Mesenteric fat pad (tissue), 1 donor: ENCODE measurements around the gene RTL3. TPM values are rescaled to one million over a fixed set of nuclear protein-coding genes. Genes with fewer than 3 reads are reported as not detected.
"Not testable (repeated sequence)": the region's sequence is repeated elsewhere in the genome, so short reads cannot be mapped to it uniquely, and the experiment has no call there.

Experiments used
- DNase-seq: peaks from one replicate; pipeline ENCODE4 v3.0.0-alpha.2; 2020; ENCODE audit warnings: low spot score
- long read RNA-seq: library from polyadenylated mRNA; unstranded; transcript quantifications from one replicate; pipeline ENCODE4 v2.0.0, GENCODE V29; 2020
- total RNA-seq: library from RNA; stranded (reverse); fragmentation: NEBNext Ultra II Directional; extraction: Animal tissue kit (Norgen Biotek cat#: 25700); gene quantifications from one replicate; pipeline ENCODE4 v1.2.1, GENCODE V29; 2021
- donor health status: DM: yes; HTN: yes; CAD: no.

RTL3 gene
- not detected for total RNA-seq
- long read RNA-seq = 0 reads

- no peak for DNase-seq
Observed at GRCh38 chrX:78658845-78659744, at the start of gene RTL3. Gene RTL3 (minus strand): TSS chrX:78659328. CDS start chrX:78658420, 908 bp downstream.

GRCh38 chrX:78708816-78709215 lies 49.7 kb upstream of the RTL3 start:
- DNase-seq = no peak

- DNase-seq = no peak
Observed at GRCh38 chrX:78708262-78708661, 49.1 kb upstream of the RTL3 start.

- DNase-seq = no peak
Observed at GRCh38 chrX:78706071-78706470, 46.9 kb upstream of the RTL3 start.

- no peak for DNase-seq
Observed at GRCh38 chrX:78693536-78693935, 34.4 kb upstream of the RTL3 start.

- DNase-seq = no peak
Observed at GRCh38 chrX:78693012-78693411, 33.9 kb upstream of the RTL3 start.

- no peak for DNase-seq
Observed at GRCh38 chrX:78687586-78687985, 28.5 kb upstream of the RTL3 start.

- no peak for DNase-seq
Observed at GRCh38 chrX:78673246-78673645, 14.1 kb upstream of the RTL3 start.

- DNase-seq = no peak
Observed at GRCh38 chrX:78665342-78665741, 6.2 kb upstream of the RTL3 start.

- no peak for DNase-seq
Observed at GRCh38 chrX:78661836-78662235, 2.7 kb upstream of the RTL3 start.

GRCh38 chrX:78659955-78660354 lies 827 bp upstream of the RTL3 start:
- no peak for DNase-seq

- DNase-seq = no peak
Observed at GRCh38 chrX:78658414-78658813, 714 bp downstream of the RTL3 start.

GRCh38 chrX:78655642-78656041 lies 3.5 kb downstream of the RTL3 start:
- DNase-seq = no peak

- DNase-seq = no peak
Observed at GRCh38 chrX:78653118-78653822, 5.9 kb downstream of the RTL3 start.

GRCh38 chrX:78650906-78651437 lies 8.2 kb downstream of the RTL3 start:
- no peak for DNase-seq

GRCh38 chrX:78643874-78644273 lies 15.3 kb downstream of the RTL3 start:
- DNase-seq = no peak

- DNase-seq = no peak
Observed at GRCh38 chrX:78643096-78643495, 16.0 kb downstream of the RTL3 start.

GRCh38 chrX:78636096-78636495 lies 23.0 kb downstream of the RTL3 start:
- DNase-seq = not testable (repeated sequence)

GRCh38 chrX:78624962-78625909 lies 33.9 kb downstream of the RTL3 start:
- no peak for DNase-seq

GRCh38 chrX:78624426-78624825 lies 34.7 kb downstream of the RTL3 start:
- DNase-seq = no peak

- no peak for DNase-seq
Observed at GRCh38 chrX:78622831-78623230, 36.3 kb downstream of the RTL3 start.
